ENCODE results near the gene ROCK2.

- TF ChIP-seq CTCF (IDR thresholded peaks at IDR 0.05 in 8 of 11, conservative IDR thresholded peaks at IDR 0.05 in 3 of 11) (no peak), POLR2AphosphoS5 (IDR thresholded peaks at IDR 0.05) (no peak)
These were observed 58.1 kb downstream of the ROCK2 start for GRCh38 chr2:11286323-11286722.
